PC-9 (cell line): ENCODE measurements around the gene PPAT.

Source experiments
- CTCF ChIP-seq: fragments of 200-600 bp; sonication (generic); conservative IDR thresholded peaks from 2 replicates; pipeline ENCODE4 v1.6.1; 2017; ENCODE audit warnings: mixed run types, antibody characterized with exemption, mild to moderate bottlenecking, moderate library complexity
- EZH2 ChIP-seq: fragments of 200-600 bp; sonication (generic); IDR thresholded peaks from 2 replicates; pipeline ENCODE4 v1.8.0; 2017; ENCODE audit warnings: antibody characterized with exemption, low read depth

GRCh38 chr4:56424697-56425514 is 10.5 kb downstream of the PPAT start:
- peak; percentile 69 for TF ChIP-seq CTCF
- TF ChIP-seq EZH2, result no peak
